ENCODE measurements around the gene SLC16A12. TPM values are rescaled to one million over a fixed set of nuclear protein-coding genes. Genes with fewer than 3 reads are reported as not detected.

SLC16A12 gene
- total RNA-seq, 1 donor from 2014 or later: 1.0 TPM

DNA sequence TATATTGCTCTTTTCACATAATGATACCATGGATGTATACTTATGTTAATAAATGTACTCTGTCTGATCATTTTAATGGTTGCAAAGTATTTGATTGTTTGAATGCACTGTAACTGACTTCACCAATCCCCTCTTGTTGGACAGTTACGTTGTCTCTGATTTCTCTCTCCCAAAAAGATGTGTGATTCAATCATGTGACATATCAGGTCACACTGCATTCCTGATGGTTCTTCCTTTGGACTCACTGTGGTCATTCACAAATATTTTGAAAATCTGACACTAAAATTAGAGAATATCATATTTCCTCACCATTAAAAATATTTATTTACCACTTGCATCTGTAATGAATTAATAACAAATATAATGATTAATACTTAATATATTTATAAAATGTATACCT, 22.2 kb downstream of the SLC16A12 start:
- no peak overlapping the region for H3K4me3 ChIP-seq

GRCh38 chr10:89505640-89506275, 29.6 kb downstream of the SLC16A12 start:
- ATAC-seq: no peak
- Histone ChIP-seq H3K36me3 (no peaks in the 10 kb centered on the region), H3K4me1 (no peaks in the 10 kb centered on the region), H3K27ac (no peak overlapping the region), H3K27me3 (ENCODE audit: low read depth) (no peaks in the 10 kb centered on the region), H3K9me3 (no peaks in the 10 kb centered on the region), H3K4me3 (no peak overlapping the region)
- no peak for TF ChIP-seq CTCF (IDR thresholded peaks at IDR 0.05)
- intact Hi-C loops (cut with DNase I): no loop called here
- DNase-seq: no peak

More for the DNA sequence above, 22.2 kb downstream of the SLC16A12 start:
- ATAC-seq (no peak), DNase-seq (no peak)
- Histone ChIP-seq H3K27ac (no peak overlapping the region), H3K27me3 (ENCODE audit: low read depth) (no peaks in the 10 kb centered on the region), H3K9me3 (no peaks in the 10 kb centered on the region), H3K36me3 (no peaks in the 10 kb centered on the region), H3K4me1 (no peaks in the 10 kb centered on the region)
- TF ChIP-seq CTCF (IDR thresholded peaks at IDR 0.05): no peak
- intact Hi-C loops (cut with DNase I): no loop called here

DNA sequence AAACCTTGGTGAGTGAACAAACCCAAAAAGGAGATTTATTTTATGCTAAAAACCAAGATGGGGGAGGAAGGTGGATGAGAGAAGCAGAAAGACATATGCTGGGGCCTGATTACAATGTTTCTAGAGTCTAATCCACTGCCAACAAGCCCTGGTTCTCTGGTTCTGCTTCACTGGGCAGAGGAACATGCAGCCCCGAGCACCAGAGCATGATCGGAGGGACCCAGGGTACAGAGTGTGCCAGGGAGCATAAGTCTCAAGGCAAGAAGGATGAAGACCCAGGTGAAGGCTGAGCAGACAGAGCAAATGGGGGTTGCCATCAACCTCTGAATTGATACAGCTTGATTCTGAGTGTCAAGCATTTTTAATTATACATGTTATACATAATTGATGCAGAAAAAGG, 30.7 kb downstream of the SLC16A12 start:
- Histone ChIP-seq H3K27ac (no peak overlapping the region), H3K36me3 (no peaks in the 10 kb centered on the region), H3K4me1 (no peaks in the 10 kb centered on the region), H3K9me3 (no peaks in the 10 kb centered on the region), H3K4me3 (no peak overlapping the region), H3K27me3 (ENCODE audit: low read depth) (no peaks in the 10 kb centered on the region)
- intact Hi-C loops (cut with DNase I): no loop called here
- DNase-seq (no peak), ATAC-seq (no peak)
- no peak for TF ChIP-seq CTCF (IDR thresholded peaks at IDR 0.05)

DNA sequence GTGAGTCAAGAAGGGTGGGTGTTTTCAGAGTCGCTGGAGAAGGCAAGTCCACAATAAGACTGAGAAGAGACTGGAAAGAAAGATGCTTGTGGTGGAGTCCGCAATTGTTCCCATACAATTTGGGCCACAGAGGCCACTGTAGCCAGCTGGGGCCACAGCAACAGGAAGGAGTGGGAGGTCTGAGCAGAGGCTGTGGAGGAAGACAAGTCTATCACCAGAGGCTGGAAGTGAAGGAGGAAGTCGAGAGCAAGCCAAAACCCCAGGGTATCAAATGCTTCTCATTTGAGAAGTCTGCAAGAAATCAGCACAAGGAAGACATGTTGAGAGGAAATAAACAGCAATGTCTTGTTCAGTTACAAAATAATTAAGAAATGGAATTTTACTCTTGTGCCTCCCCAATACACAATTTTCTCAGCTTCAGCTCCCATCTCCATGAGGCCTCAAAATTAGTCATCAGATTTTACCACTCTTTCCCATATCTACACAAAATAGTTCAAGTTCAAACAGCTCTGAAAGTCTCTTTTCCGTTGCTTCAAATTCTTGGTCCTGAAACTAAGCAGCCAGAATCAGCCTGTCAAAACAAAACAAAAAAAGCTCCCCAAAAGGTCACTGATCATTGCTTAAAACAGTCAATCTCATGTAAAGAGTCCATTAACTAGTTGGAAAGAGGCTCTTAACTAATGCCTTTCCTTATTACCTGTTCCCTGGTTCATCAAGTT, 31.6 kb downstream of the SLC16A12 start:
- H3K4me3 ChIP-seq: no peak overlapping the region
- H3K27ac ChIP-seq: no peak overlapping the region
- no peak for TF ChIP-seq CTCF (IDR thresholded peaks at IDR 0.05)
- no peaks in the 10 kb centered on the region for H3K36me3 ChIP-seq
- H3K4me1 ChIP-seq: no peaks in the 10 kb centered on the region
- H3K27me3 ChIP-seq (ENCODE audit: low read depth): no peaks in the 10 kb centered on the region
- DNase-seq: no peak
- ATAC-seq: no peak
- no peaks in the 10 kb centered on the region for H3K9me3 ChIP-seq
- intact Hi-C loops (cut with DNase I): no loop called here

GRCh38 chr10:89503151-89503550, 32.2 kb downstream of the SLC16A12 start:
- Histone ChIP-seq H3K36me3 (no peaks in the 10 kb centered on the region), H3K4me3 (no peak overlapping the region), H3K27me3 (ENCODE audit: low read depth) (no peaks in the 10 kb centered on the region), H3K4me1 (no peaks in the 10 kb centered on the region), H3K27ac (no peak overlapping the region), H3K9me3 (no peaks in the 10 kb centered on the region)
- ATAC-seq (no peak), DNase-seq (no peak)
- intact Hi-C loops (cut with DNase I): no loop called here
- no peak for TF ChIP-seq CTCF (IDR thresholded peaks at IDR 0.05)

All from lower lobe of right lung (tissue), 2 donors.